Cardiac septum (tissue), 1 donor: ENCODE measurements around the gene CROCC2. TPM values are rescaled to one million over a fixed set of nuclear protein-coding genes. Genes with fewer than 3 reads are reported as not detected.

Source experiments
- DNase-seq: peaks from one replicate; pipeline ENCODE4 v3.0.0-alpha.2; 2020; ENCODE audit warnings: low spot score
- intact Hi-C: fragments of 100-400 bp; cut with DNase I; formaldehyde crosslinking; loops from one replicate; pipeline ENCODE4 v1.14.0; 2022
- total RNA-seq: library from RNA; stranded (reverse); fragmentation: NEBNext Ultra II Directional; extraction: Animal tissue kit (Norgen Biotek cat#: 25700); gene quantifications from one replicate; pipeline ENCODE4 v1.2.1, GENCODE V29; 2021
- donor health status: DM: no; HTN: no; CAD: no.

The CROCC2 gene
- total RNA-seq, 1 donor from 2014 or later, result not detected

GRCh38 chr2:240960309-240960970 is 54.3 kb downstream of the CROCC2 start:
- intact Hi-C loops, result no loop called here
- peak; percentile 83 for DNase-seq

- DNase-seq, result peak; percentile 73
Measured at GRCh38 chr2:240960971-240961876, 55.1 kb downstream of the CROCC2 start.

GRCh38 chr2:240961910-240962299 is 55.8 kb downstream of the CROCC2 start:
- DNase-seq, result peak; percentile 19
- intact Hi-C loops, result no loop called here

More at GRCh38 chr2:240960971-240961876, 55.1 kb downstream of the CROCC2 start:
- intact Hi-C loops, result no loop called here

GRCh38 chr2:240962300-240963064 is 56.3 kb downstream of the CROCC2 start:
- DNase-seq, result peak; percentile 77
- intact Hi-C loops, result no loop called here

GRCh38 chr2:240963065-240963867 is 57.1 kb downstream of the CROCC2 start:
- DNase-seq, result peak; percentile 63
- intact Hi-C loops, result no loop called here

- DNase-seq, result peak; percentile 70
- intact Hi-C loops, result no loop called here
Measured at GRCh38 chr2:240963868-240964703, 58.0 kb downstream of the CROCC2 start.

- peak; percentile 70 for DNase-seq
- intact Hi-C loops, result no loop called here
Measured at GRCh38 chr2:240964704-240965295, 58.7 kb downstream of the CROCC2 start.

GRCh38 chr2:240965296-240965904 is 59.3 kb downstream of the CROCC2 start:
- intact Hi-C loops, result no loop called here
- DNase-seq, result peak; percentile 74

- DNase-seq, result peak; percentile 72
- intact Hi-C loops, result no loop called here
Measured at GRCh38 chr2:240965905-240966456, 59.8 kb downstream of the CROCC2 start.

GRCh38 chr2:240966457-240966905 is 60.3 kb downstream of the CROCC2 start:
- DNase-seq, result peak; percentile 68
- intact Hi-C loops, result no loop called here

GRCh38 chr2:240966906-240967680 is 61.0 kb downstream of the CROCC2 start:
- DNase-seq, result peak; percentile 67
- intact Hi-C loops, result no loop called here

- intact Hi-C loops, result no loop called here
- DNase-seq, result peak; percentile 75
Measured at GRCh38 chr2:240967681-240968621, 61.8 kb downstream of the CROCC2 start.

GRCh38 chr2:240968731-240969624 is 62.8 kb downstream of the CROCC2 start:
- peak; percentile 71 for DNase-seq
- intact Hi-C loops, result no loop called here

- no peak for DNase-seq
- intact Hi-C loops, result no loop called here
Measured at GRCh38 chr2:240970104-240970503, 64.0 kb downstream of the CROCC2 start.
